GM23248 (cell line): Measurements from ENCODE around the gene RNU5D-1.
"Not testable (repeated sequence)": the region's sequence is repeated elsewhere in the genome, so short reads cannot be mapped to it uniquely, and the experiment has no call there.

Experiments used
- EZH2 ChIP-seq: fragments of 200-600 bp; sonication (generic); IDR thresholded peaks from 2 replicates; pipeline ENCODE4 v1.6.1; 2018; ENCODE audit warnings: antibody characterized with exemption, mild to moderate bottlenecking; ENCODE audit not compliant: insufficient read depth, poor library complexity, severe bottlenecking
- EZH2phosphoT487 ChIP-seq: fragments of 200-600 bp; sonication (generic); IDR thresholded peaks from 2 replicates; pipeline ENCODE4 v1.6.1; 2018; ENCODE audit warnings: antibody characterized with exemption, moderate library complexity, mild to moderate bottlenecking, low read depth; ENCODE audit not compliant: insufficient read depth

DNA sequence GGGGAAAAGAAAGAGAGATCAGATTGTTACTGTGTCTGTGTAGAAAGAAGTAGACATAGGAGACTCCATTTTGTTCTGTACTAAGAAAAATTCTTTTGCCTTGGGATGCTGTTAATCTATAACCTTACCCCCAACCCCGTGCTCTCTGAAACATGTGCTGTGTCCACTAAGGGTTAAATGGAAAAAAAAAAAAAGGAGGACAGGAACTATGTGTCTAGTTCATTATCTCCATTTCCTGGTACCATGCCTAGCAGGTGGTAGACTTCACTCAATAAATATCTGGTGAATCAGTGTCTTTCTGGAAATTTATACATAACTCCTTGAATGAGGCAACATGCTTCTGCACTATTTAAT is 8.0 kb upstream of the RNU5D-1 start:
- not testable (repeated sequence) for TF ChIP-seq EZH2, EZH2phosphoT487
